HCT116 (cell line): Measurements from ENCODE around the gene ZBTB20. TPM values are rescaled to one million over a fixed set of nuclear protein-coding genes. Genes with fewer than 3 reads are reported as not detected.

ENCODE experiments used
- ATAC-seq: fragments of 200-7000 bp; cut with Tn5 transposase; 2 replicates; pipeline ENCODE4 v1.9.1; 2020; ENCODE audit warnings: mild to moderate bottlenecking, moderate library complexity
- BruUV-seq: library from RNA; stranded (reverse); fragments of 400-500 nt; replicated peaks from 2 replicates; lab custom pipeline; 2021; lab: Mats Ljungman, UMichigan
- CTCF ChIA-PET: fragments of 300-600 bp; sonication (Branson Sonifier 250); formaldehyde crosslinking; loops from one replicate; lab custom pipeline; 2021; ENCODE audit warnings: antibody characterized with exemption; lab: Charles Lee
- POLR2A ChIA-PET: fragments of 300-600, 350-600 bp; sonication (Branson Sonifier 250); formaldehyde crosslinking; loops from one replicate; lab custom pipeline; 2021; ENCODE audit warnings: antibody characterized with exemption; lab: Charles Lee
- RAD21 ChIA-PET, 2 experiments: fragments of 300-600 bp; sonication (Branson Sonifier 250); formaldehyde crosslinking; loops; one replicate each; lab custom pipeline; 2023; ENCODE audit warnings: low total read pairs in 2 of 2; ENCODE audit not compliant: uncharacterized antibody in 2 of 2, unreplicated experiment in 2 of 2, low non-redundant PET in 1 of 2; lab: Charles Lee
- DNase-seq: peaks from one replicate; pipeline ENCODE4 v3.0.0-alpha.2; 2010; ENCODE audit warnings: low read depth, low spot score
- H2AFZ ChIP-seq: fragments of 200-600 bp; shearing (Covaris generic), sonication (generic); 2 replicates; pipeline ENCODE4 v1.6.1; 2017; ENCODE audit warnings: low read depth, mixed run types, mixed read lengths, antibody characterized with exemption, low read length; ENCODE audit not compliant: poor library complexity, severe bottlenecking
- H3K27ac ChIP-seq: 2 replicates; pipeline ENCODE4 v1.5.1; 2012; ENCODE audit warnings: low read depth, low read length
- H3K27me3 ChIP-seq: fragments of 200-600 bp; sonication (generic); 2 replicates; pipeline ENCODE4 v1.6.1; 2016; ENCODE audit warnings: mixed run types, low read length, mixed read lengths; ENCODE audit not compliant: insufficient read depth
- H3K36me3 ChIP-seq, 2 experiments: fragments of 200-500 bp in 1 of 2; fragments of 200-600 bp in 1 of 2; sonication (Bioruptor generic) in 1 of 2; sonication (generic) in 1 of 2; 2 replicates each; pipeline versions ENCODE4 v1.5.1 to v1.6.1; 2014 to 2016; ENCODE audit warnings: low read length in 2 of 2, inconsistent platforms in 1 of 2, mixed read lengths in 1 of 2, mixed run types in 1 of 2; ENCODE audit not compliant: insufficient read depth in 2 of 2, control insufficient read depth in 1 of 2
- H3K4me1 ChIP-seq, 2 experiments: fragments of 200-600 bp in 1 of 2; sonication (generic) in 1 of 2; 2 replicates each; pipeline versions ENCODE4 v1.5.1 to v1.6.1; 2012 to 2017; ENCODE audit warnings: low read length in 2 of 2, inconsistent platforms in 1 of 2, mild to moderate bottlenecking in 1 of 2, mixed read lengths in 1 of 2, mixed run types in 1 of 2, moderate library complexity in 1 of 2; ENCODE audit not compliant: insufficient read depth in 2 of 2, control insufficient read depth in 1 of 2
- H3K4me2 ChIP-seq: fragments of 200-600 bp; sonication (generic); 2 replicates; pipeline ENCODE4 v1.6.1; 2017; ENCODE audit warnings: mixed run types, low read length, mixed read lengths
- H3K4me3 ChIP-seq, 2 experiments: fragments of 200-600 bp in 1 of 2; sonication (generic) in 1 of 2; replicated peaks in 1 of 2; 2 replicates each; pipeline ENCODE4 v1.5.1; 2011 to 2016; ENCODE audit warnings: low read length in 2 of 2, control low read depth in 1 of 2, low read depth in 1 of 2, mild to moderate bottlenecking in 1 of 2, mixed read lengths in 1 of 2, mixed run types in 1 of 2
- H3K79me2 ChIP-seq: fragments of 200-600 bp; sonication (generic); 2 replicates; pipeline ENCODE4 v1.6.1; 2017; ENCODE audit warnings: mild to moderate bottlenecking, mixed run types, low read length, moderate library complexity, mixed read lengths; ENCODE audit not compliant: insufficient read depth
- H3K9ac ChIP-seq: fragments of 200-600 bp; sonication (generic); 2 replicates; pipeline ENCODE4 v1.6.1; 2016; ENCODE audit warnings: low read length, mixed read lengths
- H3K9me2 ChIP-seq: fragments of 200-600 bp; sonication (generic), shearing (Covaris generic); 2 replicates; pipeline ENCODE4 v1.6.1; 2017; ENCODE audit warnings: mixed run types, mild to moderate bottlenecking, moderate library complexity; ENCODE audit not compliant: insufficient read depth
- H3K9me3 ChIP-seq, 2 experiments: fragments of 200-500 bp in 1 of 2; fragments of 200-600 bp in 1 of 2; sonication (Bioruptor generic) in 1 of 2; sonication (generic) in 1 of 2; 2 replicates each; pipeline ENCODE4 v1.6.1; 2014 to 2017; ENCODE audit warnings: low read length in 2 of 2, mixed read lengths in 2 of 2, inconsistent platforms in 1 of 2, low read depth in 1 of 2, mild to moderate bottlenecking in 1 of 2, mixed run types in 1 of 2, moderate library complexity in 1 of 2; ENCODE audit not compliant: control insufficient read depth in 1 of 2, insufficient read depth in 1 of 2
- H4K20me1 ChIP-seq: fragments of 200-600 bp; sonication (generic), shearing (Covaris generic); 2 replicates; pipeline ENCODE4 v1.6.1; 2017; ENCODE audit warnings: mixed run types, mild to moderate bottlenecking, moderate library complexity; ENCODE audit not compliant: insufficient read depth
- CEBPB ChIP-seq: IDR thresholded peaks from 2 replicates; pipeline ENCODE4 v1.6.1; 2012; ENCODE audit warnings: low read depth
- ELF1 ChIP-seq: IDR thresholded peaks from 2 replicates; pipeline ENCODE4 v1.6.1; 2012; ENCODE audit warnings: low read depth, borderline replicate concordance
- EZH2phosphoT487 ChIP-seq: fragments of 200-600 bp; IDR thresholded peaks from 2 replicates; pipeline ENCODE4 v1.6.1; 2018; ENCODE audit warnings: antibody characterized with exemption, borderline replicate concordance
- JUND ChIP-seq: IDR thresholded peaks from 2 replicates; pipeline ENCODE4 v1.6.1; 2012
- POLR2A ChIP-seq: IDR thresholded peaks from 2 replicates; pipeline ENCODE4 v1.7.0; 2011; ENCODE audit warnings: borderline replicate concordance; ENCODE audit not compliant: insufficient read depth, insufficient read length; ENCODE audit errors: extremely low read depth
- RAD21 ChIP-seq: IDR thresholded peaks from 2 replicates; pipeline ENCODE4 v1.6.1; 2012; ENCODE audit warnings: low read depth, mild to moderate bottlenecking
- SIN3A ChIP-seq: IDR thresholded peaks from 2 replicates; pipeline ENCODE4 v1.6.1; 2012; ENCODE audit warnings: low read depth
- ZFX ChIP-seq: fragments of 450-650 bp; IDR thresholded peaks from 2 replicates; pipeline ENCODE4 v1.6.1; 2017
- intact Hi-C: fragments of 100-400 bp; cut with micrococcal nuclease; formaldehyde crosslinking; loops from 2 replicates; pipeline ENCODE4 v1.10.0; 2022
- total RNA-seq: library from RNA; stranded (reverse); gene quantifications from one replicate; pipeline ENCODE4 v1.2.1, GENCODE V29; 2021; ENCODE audit not compliant: unreplicated experiment
- TF ChIP-seq, protein P1 (sequence below): IDR thresholded peaks from 2 replicates; pipeline ENCODE4 v1.6.1; 2011; ENCODE audit warnings: mild to moderate bottlenecking, low read length, moderate library complexity; ENCODE audit not compliant: insufficient replicate concordance; ENCODE audit errors: extremely low read depth
- TF ChIP-seq, protein P2 (sequence below): IDR thresholded peaks from 2 replicates; pipeline ENCODE4 v1.6.1; 2012
- TF ChIP-seq, protein P3 (sequence below): IDR thresholded peaks from 2 replicates; pipeline ENCODE4 v1.6.1; 2012; ENCODE audit warnings: low read depth

ZBTB20 gene
- total RNA-seq, 1 experiment from 2014 or later, result 42.1 TPM

DNA sequence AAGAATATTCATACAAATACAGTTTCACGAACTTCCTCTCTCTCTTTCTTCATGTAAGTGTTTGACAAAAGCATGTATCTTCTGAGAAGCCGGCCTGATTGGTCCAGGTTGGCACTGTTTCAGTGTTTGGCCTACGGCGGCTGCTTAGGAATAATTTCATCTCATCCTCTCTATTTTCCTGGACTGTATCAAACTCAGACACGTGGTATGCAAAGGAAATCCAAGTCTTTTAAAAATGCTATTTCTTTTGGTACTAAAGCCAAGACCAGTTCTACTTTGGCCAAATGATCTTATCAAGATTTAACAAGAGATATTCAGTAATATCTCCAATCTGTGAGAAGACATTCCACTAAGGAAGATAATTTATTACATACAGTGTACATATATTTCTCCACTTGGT, 700.5 kb downstream of the ZBTB20 start:
- BruUV-seq, result no TSS peak
- POLR2A ChIA-PET, result interaction anchor here (1.1 kb wide), 1 partner anchor 38 kb away, joined by 3 read pairs; no protein-coding TSS in a partner anchor
- no peak overlapping the region for H3K9ac ChIP-seq
- CTCF ChIA-PET, result no interaction called here
- H3K9me2 ChIP-seq, result no peaks in the 10 kb centered on the region
- H3K4me2 ChIP-seq, result no peak overlapping the region
- no peak overlapping the region for H3K4me3 ChIP-seq
- no peaks in the 10 kb centered on the region; the same call in 1 of the 2 replicates for H4K20me1 ChIP-seq
- DNase-seq, result no peak
- peaks cover 97% of the 10 kb centered on the region for H3K79me2 ChIP-seq
- RAD21 ChIA-PET, result no interaction called here
- H3K27me3 ChIP-seq, result no peaks in the 10 kb centered on the region
- no peak overlapping the region for H2AFZ ChIP-seq
- intact Hi-C loops, result no loop called here
- H3K9me3 ChIP-seq, result no peaks in the 10 kb centered on the region
- ATAC-seq, result no peak
- H3K36me3 ChIP-seq, result no peaks in the 10 kb centered on the region
- TF ChIP-seq JUND (no peak), ELF1 (no peak), SIN3A (no peak), CEBPB (no peak), EZH2phosphoT487 (no peak), ZFX (no peak), POLR2A (no peak), RAD21 (no peak)
- TF ChIP-seq, protein P1, sequence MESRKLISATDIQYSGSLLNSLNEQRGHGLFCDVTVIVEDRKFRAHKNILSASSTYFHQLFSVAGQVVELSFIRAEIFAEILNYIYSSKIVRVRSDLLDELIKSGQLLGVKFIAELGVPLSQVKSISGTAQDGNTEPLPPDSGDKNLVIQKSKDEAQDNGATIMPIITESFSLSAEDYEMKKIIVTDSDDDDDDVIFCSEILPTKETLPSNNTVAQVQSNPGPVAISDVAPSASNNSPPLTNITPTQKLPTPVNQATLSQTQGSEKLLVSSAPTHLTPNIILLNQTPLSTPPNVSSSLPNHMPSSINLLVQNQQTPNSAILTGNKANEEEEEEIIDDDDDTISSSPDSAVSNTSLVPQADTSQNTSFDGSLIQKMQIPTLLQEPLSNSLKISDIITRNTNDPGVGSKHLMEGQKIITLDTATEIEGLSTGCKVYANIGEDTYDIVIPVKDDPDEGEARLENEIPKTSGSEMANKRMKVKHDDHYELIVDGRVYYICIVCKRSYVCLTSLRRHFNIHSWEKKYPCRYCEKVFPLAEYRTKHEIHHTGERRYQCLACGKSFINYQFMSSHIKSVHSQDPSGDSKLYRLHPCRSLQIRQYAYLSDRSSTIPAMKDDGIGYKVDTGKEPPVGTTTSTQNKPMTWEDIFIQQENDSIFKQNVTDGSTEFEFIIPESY, result no peak
- TF ChIP-seq, protein P2, sequence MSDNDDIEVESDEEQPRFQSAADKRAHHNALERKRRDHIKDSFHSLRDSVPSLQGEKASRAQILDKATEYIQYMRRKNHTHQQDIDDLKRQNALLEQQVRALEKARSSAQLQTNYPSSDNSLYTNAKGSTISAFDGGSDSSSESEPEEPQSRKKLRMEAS, result no peak
- TF ChIP-seq, protein P3, sequence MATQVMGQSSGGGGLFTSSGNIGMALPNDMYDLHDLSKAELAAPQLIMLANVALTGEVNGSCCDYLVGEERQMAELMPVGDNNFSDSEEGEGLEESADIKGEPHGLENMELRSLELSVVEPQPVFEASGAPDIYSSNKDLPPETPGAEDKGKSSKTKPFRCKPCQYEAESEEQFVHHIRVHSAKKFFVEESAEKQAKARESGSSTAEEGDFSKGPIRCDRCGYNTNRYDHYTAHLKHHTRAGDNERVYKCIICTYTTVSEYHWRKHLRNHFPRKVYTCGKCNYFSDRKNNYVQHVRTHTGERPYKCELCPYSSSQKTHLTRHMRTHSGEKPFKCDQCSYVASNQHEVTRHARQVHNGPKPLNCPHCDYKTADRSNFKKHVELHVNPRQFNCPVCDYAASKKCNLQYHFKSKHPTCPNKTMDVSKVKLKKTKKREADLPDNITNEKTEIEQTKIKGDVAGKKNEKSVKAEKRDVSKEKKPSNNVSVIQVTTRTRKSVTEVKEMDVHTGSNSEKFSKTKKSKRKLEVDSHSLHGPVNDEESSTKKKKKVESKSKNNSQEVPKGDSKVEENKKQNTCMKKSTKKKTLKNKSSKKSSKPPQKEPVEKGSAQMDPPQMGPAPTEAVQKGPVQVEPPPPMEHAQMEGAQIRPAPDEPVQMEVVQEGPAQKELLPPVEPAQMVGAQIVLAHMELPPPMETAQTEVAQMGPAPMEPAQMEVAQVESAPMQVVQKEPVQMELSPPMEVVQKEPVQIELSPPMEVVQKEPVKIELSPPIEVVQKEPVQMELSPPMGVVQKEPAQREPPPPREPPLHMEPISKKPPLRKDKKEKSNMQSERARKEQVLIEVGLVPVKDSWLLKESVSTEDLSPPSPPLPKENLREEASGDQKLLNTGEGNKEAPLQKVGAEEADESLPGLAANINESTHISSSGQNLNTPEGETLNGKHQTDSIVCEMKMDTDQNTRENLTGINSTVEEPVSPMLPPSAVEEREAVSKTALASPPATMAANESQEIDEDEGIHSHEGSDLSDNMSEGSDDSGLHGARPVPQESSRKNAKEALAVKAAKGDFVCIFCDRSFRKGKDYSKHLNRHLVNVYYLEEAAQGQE, result no peak
- TF ChIP-seq, all 23 proteins: peak for 0
- H3K4me1 ChIP-seq, result peaks cover 13 to 46% of the 10 kb centered on the region in 2 experiments
- H3K27ac ChIP-seq, result no peak overlapping the region
